NT2/D1 (cell line): ENCODE measurements around the gene ILF2.

Experiments used
- SUZ12 ChIP-seq: IDR thresholded peaks from 2 replicates; pipeline ENCODE4 v1.6.1; 2011; ENCODE audit not compliant: insufficient read length, insufficient read depth; ENCODE audit errors: extremely low read depth
- YY1 ChIP-seq: IDR thresholded peaks from 2 replicates; pipeline ENCODE4 v1.6.1; 2011; ENCODE audit not compliant: insufficient read length, insufficient read depth
- ZNF274 ChIP-seq: IDR thresholded peaks from 2 replicates; pipeline ENCODE4 v1.6.1; 2011; ENCODE audit warnings: mild to moderate bottlenecking, low read depth, low read length

DNA sequence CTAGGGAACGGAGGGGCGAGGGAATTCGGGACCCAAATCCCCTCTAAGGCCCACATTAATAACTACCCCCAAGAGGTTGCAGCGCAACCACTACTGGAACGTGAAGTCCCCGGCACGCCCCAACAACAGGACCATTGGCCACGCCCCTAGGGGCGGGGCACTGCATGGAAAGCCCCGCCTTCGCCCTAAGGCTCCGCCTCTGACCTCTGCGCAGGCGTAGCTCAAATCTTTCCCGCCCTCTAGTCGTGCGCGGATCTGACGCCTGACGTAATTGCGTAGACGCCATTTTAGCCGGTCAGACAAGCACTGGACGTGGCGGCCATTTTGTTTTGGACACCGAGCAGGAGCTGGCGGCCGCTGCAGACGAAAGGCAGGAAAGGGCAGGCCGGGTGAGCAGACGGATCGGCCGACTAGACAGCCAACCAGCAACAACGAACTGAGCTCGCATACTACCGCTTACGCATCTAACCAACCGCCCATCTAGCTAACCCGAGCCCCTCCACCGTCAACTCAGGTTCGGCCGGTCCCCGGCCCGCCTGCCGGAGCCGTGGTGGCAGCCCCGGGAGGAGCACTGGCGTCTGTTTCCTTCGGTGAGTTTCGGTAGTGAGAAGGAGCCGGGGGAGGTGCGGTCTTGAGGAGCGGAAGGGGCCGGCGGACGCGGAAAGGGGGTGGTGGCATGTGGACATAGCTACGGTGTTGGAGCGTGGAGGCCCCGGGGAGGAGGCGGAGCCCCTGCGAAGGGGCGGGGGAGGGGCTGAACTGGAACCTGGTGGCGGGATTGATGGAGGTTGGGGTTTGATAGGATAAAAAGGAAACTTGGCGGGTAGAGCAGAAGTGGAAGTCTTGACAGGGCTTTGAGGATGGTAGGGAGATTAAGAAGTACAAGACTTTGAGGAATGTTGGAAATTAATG lies 36.8 kb downstream of the ILF2 start, which contains the start of gene CHTOP:
- no peak for TF ChIP-seq SUZ12
- peak; percentile 99 for TF ChIP-seq YY1
- no peak for TF ChIP-seq ZNF274
